Lower leg skin (tissue), 4 donors: ENCODE data around the gene SNX19. TPM values are rescaled to one million over a fixed set of nuclear protein-coding genes. Genes with fewer than 3 reads are reported as not detected.
A peak's percentile ranks its signal among the peaks of the same experiment; 100 is the strongest.

Experiments used
- DNase-seq, 2 donors: peaks; one replicate each; pipeline ENCODE4 v3.0.0-alpha.2; 2019; ENCODE audit warnings: low spot score in 2 of 2
- H3K4me3 ChIP-seq: fragments of 200-600 bp; sonication (generic); 2 replicates; pipeline ENCODE4 v1.5.1; 2017; ENCODE audit warnings: mild to moderate bottlenecking, low read depth; ENCODE audit not compliant: poor library complexity, severe bottlenecking
- POLR2A ChIP-seq, 2 donors: fragments of 450-650 bp; IDR thresholded peaks; one replicate each; pipeline ENCODE4 v1.6.1; 2016 to 2017; ENCODE audit warnings: antibody characterized with exemption in 2 of 2, mild to moderate bottlenecking in 1 of 2, moderate library complexity in 1 of 2
- WGBS, 2 donors: methylation state at CpG; one replicate each; pipeline ENCODE4 v1.1.5; 2018; 5-methylcytosine and 5-hydroxymethylcytosine counted together
- intact Hi-C: fragments of 100-400 bp; cut with DNase I; formaldehyde crosslinking; loops from one replicate; pipeline ENCODE4 v1.15.0; 2023; ENCODE audit warnings: low total_unique reads
- total RNA-seq, 4 donors: library from RNA; depleted of rRNA; stranded (reverse); fragments of >200 nt; gene quantifications; one replicate each; pipeline ENCODE4 v1.1.0, GENCODE V29; 2016
- TF ChIP-seq, protein P1 (sequence below), 3 donors: fragments of 450-650 bp; IDR thresholded peaks; one replicate each; pipeline ENCODE4 v1.5.1; 2016; ENCODE audit warnings: antibody characterized with exemption in 3 of 3, mild to moderate bottlenecking in 3 of 3, moderate library complexity in 2 of 3

Gene SNX19
- total RNA-seq, 4 donors from 2014 or later = 50.0 to 77.2 (median 60.5) TPM

DNA sequence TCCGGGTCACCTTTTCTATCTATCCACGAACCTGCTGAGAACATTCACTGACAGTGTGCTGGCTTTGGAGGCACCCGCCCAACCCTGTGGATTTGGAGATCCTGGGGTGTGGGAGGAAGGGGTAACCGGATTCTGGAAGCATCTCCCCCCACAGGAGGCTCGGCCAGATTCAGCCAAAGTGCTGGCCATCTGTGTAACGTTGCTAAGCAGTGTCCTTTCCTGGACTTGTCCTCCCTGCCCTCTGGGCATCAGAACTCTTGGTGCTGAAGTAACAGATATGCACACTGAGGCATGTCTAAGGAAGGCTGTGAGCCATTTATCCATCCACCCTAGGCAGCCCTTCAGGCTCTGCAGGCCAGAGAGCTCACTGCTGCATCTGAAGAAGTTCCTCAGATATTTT is 85.7 kb downstream of the SNX19 start:
- intact Hi-C loops = no loop called here
- no peak for DNase-seq
- WGBS, 2 donors = 44 to 57% methylated on average over 6 of the region's 6 CpGs
- TF ChIP-seq POLR2A (IDR thresholded peaks at IDR 0.05) = no peak
- TF ChIP-seq, protein P1, sequence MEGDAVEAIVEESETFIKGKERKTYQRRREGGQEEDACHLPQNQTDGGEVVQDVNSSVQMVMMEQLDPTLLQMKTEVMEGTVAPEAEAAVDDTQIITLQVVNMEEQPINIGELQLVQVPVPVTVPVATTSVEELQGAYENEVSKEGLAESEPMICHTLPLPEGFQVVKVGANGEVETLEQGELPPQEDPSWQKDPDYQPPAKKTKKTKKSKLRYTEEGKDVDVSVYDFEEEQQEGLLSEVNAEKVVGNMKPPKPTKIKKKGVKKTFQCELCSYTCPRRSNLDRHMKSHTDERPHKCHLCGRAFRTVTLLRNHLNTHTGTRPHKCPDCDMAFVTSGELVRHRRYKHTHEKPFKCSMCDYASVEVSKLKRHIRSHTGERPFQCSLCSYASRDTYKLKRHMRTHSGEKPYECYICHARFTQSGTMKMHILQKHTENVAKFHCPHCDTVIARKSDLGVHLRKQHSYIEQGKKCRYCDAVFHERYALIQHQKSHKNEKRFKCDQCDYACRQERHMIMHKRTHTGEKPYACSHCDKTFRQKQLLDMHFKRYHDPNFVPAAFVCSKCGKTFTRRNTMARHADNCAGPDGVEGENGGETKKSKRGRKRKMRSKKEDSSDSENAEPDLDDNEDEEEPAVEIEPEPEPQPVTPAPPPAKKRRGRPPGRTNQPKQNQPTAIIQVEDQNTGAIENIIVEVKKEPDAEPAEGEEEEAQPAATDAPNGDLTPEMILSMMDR (IDR thresholded peaks at IDR 0.05) = no peak
- H3K4me3 ChIP-seq = no peak overlapping the region

DNA sequence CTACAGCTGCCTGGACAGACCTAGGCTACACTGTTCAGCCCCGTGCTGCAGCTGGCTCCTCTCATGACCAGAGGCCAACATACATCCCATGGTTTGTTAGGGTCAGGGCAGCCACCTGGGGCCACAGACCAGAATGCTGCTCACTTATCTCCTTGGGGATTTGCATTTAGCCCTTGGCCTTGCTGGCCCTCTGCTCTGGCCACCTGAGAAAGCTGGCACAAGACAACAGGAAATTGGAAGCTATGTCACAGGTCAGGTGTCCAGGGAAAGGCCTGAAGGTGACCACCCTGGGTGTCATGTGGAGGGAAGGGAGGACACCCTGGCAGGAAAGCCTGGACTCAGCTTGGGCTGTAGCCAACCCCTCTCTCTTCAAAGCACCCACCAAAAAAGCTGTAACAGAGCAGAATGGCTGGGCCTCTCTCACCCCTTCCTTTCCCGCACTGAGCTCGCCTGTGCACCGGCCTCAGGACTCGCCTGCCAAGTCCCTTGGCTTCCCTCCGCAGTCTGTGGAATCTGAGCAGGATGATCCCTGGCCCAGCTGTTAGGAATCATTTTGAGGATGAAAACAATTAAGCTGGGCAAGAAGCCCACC is 86.3 kb downstream of the SNX19 start:
- no peak for TF ChIP-seq POLR2A (IDR thresholded peaks at IDR 0.05)
- TF ChIP-seq, protein P1 (IDR thresholded peaks at IDR 0.05) = no peak
- WGBS, 2 donors = 49 to 59% methylated on average over 6 of the region's 6 CpGs
- H3K4me3 ChIP-seq = no peak overlapping the region
- DNase-seq = peak in 1 of 2 donors; percentile 26
- intact Hi-C loops = no loop called here

DNA sequence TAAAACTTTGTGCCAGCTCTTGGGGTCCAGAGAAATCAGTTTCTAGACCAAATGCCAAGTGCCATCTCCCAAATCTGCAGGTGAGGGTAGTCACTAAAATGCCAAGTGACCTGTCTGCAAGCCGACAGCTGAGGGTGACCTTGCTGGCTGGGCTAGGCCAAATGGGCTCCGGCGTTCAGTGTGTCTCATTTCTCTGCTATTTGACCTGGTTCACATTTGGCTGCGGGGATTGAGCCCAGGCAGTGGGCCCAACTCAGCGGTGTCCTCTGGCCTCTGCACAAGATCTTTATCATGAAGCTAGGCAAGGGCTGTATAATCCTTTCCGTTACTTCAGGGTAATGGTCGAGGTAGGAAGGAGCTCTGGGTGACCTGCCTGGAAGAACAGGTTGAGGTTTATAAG is 87.5 kb downstream of the SNX19 start:
- no peak overlapping the region for H3K4me3 ChIP-seq
- 58 to 70% methylated on average over 7 of the region's 7 CpGs for WGBS, 2 donors
- no peak for DNase-seq
- intact Hi-C loops = no loop called here
- TF ChIP-seq, protein P1 (IDR thresholded peaks at IDR 0.05) = no peak
- TF ChIP-seq POLR2A (IDR thresholded peaks at IDR 0.05) = no peak

DNA sequence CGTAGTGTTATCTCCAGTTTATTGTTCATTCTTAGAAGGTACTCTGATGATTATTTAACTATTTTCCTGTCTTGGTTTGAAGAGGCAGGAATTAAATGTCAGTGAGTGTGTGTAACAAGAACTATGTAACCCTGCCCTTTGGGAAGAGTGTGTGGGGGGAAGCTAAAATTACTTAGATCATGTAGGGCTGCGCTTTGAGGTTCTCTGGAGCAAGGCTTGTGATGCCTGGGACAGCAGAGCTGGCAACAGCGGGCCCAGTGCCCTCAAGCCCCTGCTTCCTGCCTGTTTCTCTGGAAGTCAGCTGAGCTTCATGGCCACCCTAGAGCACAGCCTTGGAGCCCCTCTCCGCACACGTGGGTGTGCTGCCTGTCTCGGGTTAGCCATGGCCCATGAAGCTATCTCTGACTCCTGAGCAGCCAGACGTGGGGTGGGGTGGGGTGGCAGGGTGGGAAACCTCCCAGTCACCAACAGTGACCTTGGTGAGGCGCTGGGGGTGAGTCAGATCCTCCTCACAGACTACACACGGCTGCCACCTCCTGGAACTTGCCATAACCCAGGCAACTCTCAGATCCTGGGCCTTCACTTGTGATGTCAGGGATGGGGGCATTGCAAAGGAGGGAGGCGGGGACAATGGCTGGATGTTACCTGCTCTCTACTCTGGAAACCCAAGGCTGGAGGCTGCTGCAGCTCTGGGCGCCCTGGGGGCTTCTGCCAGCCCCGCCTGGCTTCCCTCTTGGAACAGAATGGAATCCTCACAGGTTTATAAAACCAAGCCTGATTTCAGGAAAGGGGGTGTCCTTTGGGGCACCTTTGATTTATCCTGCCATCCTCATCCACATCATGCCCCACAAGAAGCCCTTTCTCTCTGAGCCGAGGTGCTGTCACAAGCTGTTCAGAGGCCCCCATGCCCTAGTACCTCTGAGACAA is 88.6 kb downstream of the SNX19 start:
- DNase-seq = peak in 1 of 2 donors; percentile 89
- 54 to 66% methylated on average over 11 of the region's 13 CpGs for WGBS, 2 donors
- intact Hi-C loops = no loop called here
- H3K4me3 ChIP-seq = no peak overlapping the region
- TF ChIP-seq, protein P1 (IDR thresholded peaks at IDR 0.05) = no peak
- TF ChIP-seq POLR2A (IDR thresholded peaks at IDR 0.05) = no peak

DNA sequence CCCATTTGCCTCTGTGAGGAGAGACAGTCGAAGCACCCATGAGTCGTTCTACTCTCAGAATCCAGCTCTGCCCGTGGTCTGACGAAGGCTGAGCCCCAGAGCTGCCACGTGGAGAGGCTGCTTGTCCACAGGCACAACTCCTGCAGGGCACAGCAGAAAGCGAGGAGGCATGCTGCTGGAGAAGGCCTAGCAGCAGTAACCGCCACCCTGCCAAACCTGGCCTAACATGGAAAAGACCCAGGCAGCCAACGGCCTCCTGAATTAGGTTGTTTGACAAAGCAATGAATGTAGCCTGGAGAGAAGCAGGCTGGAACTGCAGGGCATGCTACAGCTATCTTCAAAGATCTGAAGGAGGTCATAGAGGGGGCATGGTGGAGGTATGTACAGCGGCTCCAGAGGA is 89.7 kb downstream of the SNX19 start:
- intact Hi-C loops = no loop called here
- no peak for DNase-seq
- WGBS, 2 donors = 85 to 86% methylated on average over 9 of the region's 9 CpGs
- no peak for TF ChIP-seq POLR2A (IDR thresholded peaks at IDR 0.05)
- TF ChIP-seq, protein P1 (IDR thresholded peaks at IDR 0.05) = no peak
- H3K4me3 ChIP-seq = no peak overlapping the region
